Neural cell (in vitro differentiated cells): ENCODE measurements around the gene AIFM1. TPM values are rescaled to one million over a fixed set of nuclear protein-coding genes. Genes with fewer than 3 reads are reported as not detected.
A peak's percentile ranks its signal among the peaks of the same experiment; 100 is the strongest.

Source experiments
- H2AFZ ChIP-seq: fragments of 200-600, 300-800 bp; sonication (generic), shearing (Covaris generic); 2 replicates; pipeline ENCODE4 v1.6.0; 2014; ENCODE audit warnings: low read depth, mild to moderate bottlenecking, antibody characterized with exemption, low read length, moderate library complexity
- H3F3A ChIP-seq: fragments of 200-600 bp; shearing (Covaris generic); 2 replicates; pipeline ENCODE4 v1.6.1; 2016; ENCODE audit warnings: mild to moderate bottlenecking, moderate library complexity, mixed read lengths, antibody characterized with exemption, low read length; ENCODE audit not compliant: insufficient read depth, poor library complexity, severe bottlenecking
- H3K27ac ChIP-seq: fragments of 200-600, 300-800 bp; sonication (generic), shearing (Covaris generic); 2 replicates; pipeline ENCODE4 v1.5.1; 2014; ENCODE audit warnings: mild to moderate bottlenecking, low read length, moderate library complexity
- H3K27me3 ChIP-seq: fragments of 300-800, 200-600 bp; sonication (generic), shearing (Covaris generic); 2 replicates; pipeline ENCODE4 v1.6.0; 2014; ENCODE audit warnings: mild to moderate bottlenecking, low read depth, low read length, moderate library complexity; ENCODE audit not compliant: insufficient read depth
- H3K36me3 ChIP-seq: fragments of 300-800, 200-600 bp; sonication (generic), shearing (Covaris generic); 2 replicates; pipeline ENCODE4 v1.5.1; 2014; ENCODE audit warnings: mild to moderate bottlenecking, antibody characterized with exemption, low read length, moderate library complexity; ENCODE audit not compliant: insufficient read depth
- H3K4me2 ChIP-seq: fragments of 300-800, 200-600 bp; sonication (generic), shearing (Covaris generic); 2 replicates; pipeline ENCODE4 v1.6.0; 2014; ENCODE audit warnings: mild to moderate bottlenecking, low read length
- H3K4me3 ChIP-seq: fragments of 300-800, 200-600 bp; sonication (generic), shearing (Covaris generic); 2 replicates; pipeline ENCODE4 v1.5.1; 2014; ENCODE audit warnings: mild to moderate bottlenecking, low read length, moderate library complexity
- H3K79me2 ChIP-seq: fragments of 200-600 bp; shearing (Covaris generic); replicated peaks from 2 replicates; pipeline ENCODE4 v1.6.0; 2014; ENCODE audit warnings: mild to moderate bottlenecking, low read length, moderate library complexity; ENCODE audit not compliant: insufficient read depth
- H3K9ac ChIP-seq: fragments of 300-800, 200-600 bp; sonication (generic), shearing (Covaris generic); 2 replicates; pipeline ENCODE4 v1.6.1; 2016; ENCODE audit warnings: mild to moderate bottlenecking, low read length, mixed read lengths
- H3K9me2 ChIP-seq: fragments of 200-600 bp; shearing (Covaris generic); 2 replicates; pipeline ENCODE4 v1.6.1; 2016; ENCODE audit warnings: mild to moderate bottlenecking, low read length, mixed read lengths; ENCODE audit not compliant: insufficient read depth
- H3K9me3 ChIP-seq: fragments of 200-600, 300-800 bp; sonication (generic), shearing (Covaris generic); 2 replicates; pipeline ENCODE4 v1.6.1; 2016; ENCODE audit warnings: mild to moderate bottlenecking, mixed run types, low read length, moderate library complexity, mixed read lengths
- H4K20me1 ChIP-seq: fragments of 200-600 bp; shearing (Covaris generic); 2 replicates; pipeline ENCODE4 v1.6.1; 2016; ENCODE audit warnings: mild to moderate bottlenecking, mixed run types; ENCODE audit not compliant: insufficient read depth
- EP300 ChIP-seq: fragments of 450-650 bp; conservative IDR thresholded peaks from 2 replicates; pipeline ENCODE4 v1.6.1; 2014; ENCODE audit warnings: antibody characterized with exemption, mild to moderate bottlenecking, moderate library complexity; ENCODE audit not compliant: poor library complexity, severe bottlenecking
- EZH2 ChIP-seq: fragments of 200-600, 300-800 bp; shearing (Covaris generic), sonication (generic); IDR thresholded peaks from 2 replicates; pipeline ENCODE4 v1.6.1; 2014; ENCODE audit warnings: antibody characterized with exemption, low read length, borderline replicate concordance, mild to moderate bottlenecking; ENCODE audit not compliant: insufficient read depth, poor library complexity, severe bottlenecking
- RAD21 ChIP-seq: fragments of 450-650 bp; conservative IDR thresholded peaks from 2 replicates; pipeline ENCODE4 v1.6.1; 2014; ENCODE audit warnings: antibody characterized with exemption, mild to moderate bottlenecking, moderate library complexity
- TAF1 ChIP-seq: IDR thresholded peaks from 2 replicates; pipeline ENCODE4 v1.6.1; 2012; ENCODE audit warnings: low read depth
- polyA plus RNA-seq: library from polyadenylated mRNA; depleted of rRNA; stranded (reverse); fragments of >200 nt; gene quantifications from 2 replicates; pipeline ENCODE4 v1.2.3, GENCODE V29; 2014
- TF ChIP-seq, protein P1 (sequence below): IDR thresholded peaks from 2 replicates; pipeline ENCODE4 v1.6.1; 2012; ENCODE audit warnings: borderline replicate concordance
- TF ChIP-seq, protein P2 (sequence below): fragments of 450-650 bp; IDR thresholded peaks from 2 replicates; pipeline ENCODE4 v1.5.1; 2014; ENCODE audit warnings: antibody characterized with exemption, mild to moderate bottlenecking, moderate library complexity; ENCODE audit not compliant: poor library complexity, severe bottlenecking

AIFM1 gene
- polyA plus RNA-seq, 1 donor from 2014 or later: 24.3 TPM

DNA sequence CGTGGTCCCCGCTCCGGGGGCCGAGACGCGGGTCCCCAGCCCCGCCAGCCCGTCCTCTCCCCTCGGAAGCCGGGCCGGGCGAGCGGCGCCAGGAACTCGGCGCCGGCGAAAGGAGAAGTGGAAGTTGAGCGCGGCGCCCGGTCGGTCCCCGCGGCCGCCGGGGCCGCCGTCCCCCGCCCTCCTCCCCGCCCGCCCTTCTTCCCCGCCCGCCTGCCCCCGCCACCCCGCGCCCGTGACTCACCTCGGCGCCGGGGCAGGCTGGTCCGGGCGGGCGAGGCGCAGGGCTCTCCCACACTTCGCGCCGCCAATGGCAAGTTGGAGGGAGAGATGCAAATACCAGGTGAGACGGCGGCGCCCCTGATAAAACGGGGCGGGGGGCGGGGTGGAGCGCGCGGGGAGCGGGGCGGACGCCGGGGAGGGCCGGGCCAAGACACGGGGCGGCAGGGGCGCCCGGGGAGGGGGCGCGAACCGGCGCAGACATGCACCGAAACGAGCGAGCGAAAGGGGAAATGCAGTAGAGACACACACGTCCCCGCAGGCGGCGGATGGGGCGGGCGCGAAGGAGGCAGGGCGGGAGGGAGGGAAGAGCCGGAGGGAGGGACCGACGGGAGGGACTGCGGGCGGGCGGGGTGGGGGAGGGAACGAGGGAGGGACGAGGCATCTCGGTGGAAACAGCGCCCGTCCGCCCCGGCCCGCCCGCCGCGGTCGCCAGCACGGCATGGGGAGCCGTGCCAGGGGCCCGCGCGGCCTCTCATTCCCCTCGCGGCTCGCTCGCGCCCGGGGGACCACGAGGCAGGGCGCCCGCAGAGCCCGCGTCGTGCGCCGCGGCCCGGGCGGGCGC lies 55.0 kb downstream of the AIFM1 start, which contains the start of gene ELF4:
ELF4 (minus strand) TSS at position 119 of the 841 bp plus-strand sequence. CDS start 29,167 bp downstream, outside the sequence.
- TF ChIP-seq EZH2 (no peak), RAD21 (no peak)
- TF ChIP-seq, protein P1, sequence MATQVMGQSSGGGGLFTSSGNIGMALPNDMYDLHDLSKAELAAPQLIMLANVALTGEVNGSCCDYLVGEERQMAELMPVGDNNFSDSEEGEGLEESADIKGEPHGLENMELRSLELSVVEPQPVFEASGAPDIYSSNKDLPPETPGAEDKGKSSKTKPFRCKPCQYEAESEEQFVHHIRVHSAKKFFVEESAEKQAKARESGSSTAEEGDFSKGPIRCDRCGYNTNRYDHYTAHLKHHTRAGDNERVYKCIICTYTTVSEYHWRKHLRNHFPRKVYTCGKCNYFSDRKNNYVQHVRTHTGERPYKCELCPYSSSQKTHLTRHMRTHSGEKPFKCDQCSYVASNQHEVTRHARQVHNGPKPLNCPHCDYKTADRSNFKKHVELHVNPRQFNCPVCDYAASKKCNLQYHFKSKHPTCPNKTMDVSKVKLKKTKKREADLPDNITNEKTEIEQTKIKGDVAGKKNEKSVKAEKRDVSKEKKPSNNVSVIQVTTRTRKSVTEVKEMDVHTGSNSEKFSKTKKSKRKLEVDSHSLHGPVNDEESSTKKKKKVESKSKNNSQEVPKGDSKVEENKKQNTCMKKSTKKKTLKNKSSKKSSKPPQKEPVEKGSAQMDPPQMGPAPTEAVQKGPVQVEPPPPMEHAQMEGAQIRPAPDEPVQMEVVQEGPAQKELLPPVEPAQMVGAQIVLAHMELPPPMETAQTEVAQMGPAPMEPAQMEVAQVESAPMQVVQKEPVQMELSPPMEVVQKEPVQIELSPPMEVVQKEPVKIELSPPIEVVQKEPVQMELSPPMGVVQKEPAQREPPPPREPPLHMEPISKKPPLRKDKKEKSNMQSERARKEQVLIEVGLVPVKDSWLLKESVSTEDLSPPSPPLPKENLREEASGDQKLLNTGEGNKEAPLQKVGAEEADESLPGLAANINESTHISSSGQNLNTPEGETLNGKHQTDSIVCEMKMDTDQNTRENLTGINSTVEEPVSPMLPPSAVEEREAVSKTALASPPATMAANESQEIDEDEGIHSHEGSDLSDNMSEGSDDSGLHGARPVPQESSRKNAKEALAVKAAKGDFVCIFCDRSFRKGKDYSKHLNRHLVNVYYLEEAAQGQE: no peak
- TF ChIP-seq, protein P2, sequence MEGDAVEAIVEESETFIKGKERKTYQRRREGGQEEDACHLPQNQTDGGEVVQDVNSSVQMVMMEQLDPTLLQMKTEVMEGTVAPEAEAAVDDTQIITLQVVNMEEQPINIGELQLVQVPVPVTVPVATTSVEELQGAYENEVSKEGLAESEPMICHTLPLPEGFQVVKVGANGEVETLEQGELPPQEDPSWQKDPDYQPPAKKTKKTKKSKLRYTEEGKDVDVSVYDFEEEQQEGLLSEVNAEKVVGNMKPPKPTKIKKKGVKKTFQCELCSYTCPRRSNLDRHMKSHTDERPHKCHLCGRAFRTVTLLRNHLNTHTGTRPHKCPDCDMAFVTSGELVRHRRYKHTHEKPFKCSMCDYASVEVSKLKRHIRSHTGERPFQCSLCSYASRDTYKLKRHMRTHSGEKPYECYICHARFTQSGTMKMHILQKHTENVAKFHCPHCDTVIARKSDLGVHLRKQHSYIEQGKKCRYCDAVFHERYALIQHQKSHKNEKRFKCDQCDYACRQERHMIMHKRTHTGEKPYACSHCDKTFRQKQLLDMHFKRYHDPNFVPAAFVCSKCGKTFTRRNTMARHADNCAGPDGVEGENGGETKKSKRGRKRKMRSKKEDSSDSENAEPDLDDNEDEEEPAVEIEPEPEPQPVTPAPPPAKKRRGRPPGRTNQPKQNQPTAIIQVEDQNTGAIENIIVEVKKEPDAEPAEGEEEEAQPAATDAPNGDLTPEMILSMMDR: no peak
- H3K36me3 ChIP-seq: no peaks in the 10 kb centered on the region
- no peaks in the 10 kb centered on the region for H3K9me3 ChIP-seq
- H3K9ac ChIP-seq: no peak within 1 kb of the TSS
- no peaks in the 10 kb centered on the region for H3F3A ChIP-seq
- H3K79me2 ChIP-seq: no peaks in the 10 kb centered on the region
- no peak within 1 kb of the TSS for H2AFZ ChIP-seq
- no peaks in the 10 kb centered on the region for H4K20me1 ChIP-seq
- no peak within 1 kb of the TSS for H3K4me2 ChIP-seq
- H3K9me2 ChIP-seq: no peaks in the 10 kb centered on the region
- no peak within 1 kb of the TSS for H3K27ac ChIP-seq
- H3K27me3 ChIP-seq: peaks cover 33% of the 10 kb centered on the region
- peak within 1 kb of the TSS; percentile 51 for H3K4me3 ChIP-seq

- H4K20me1 ChIP-seq: no peaks in the 10 kb centered on the region
- H3K9me3 ChIP-seq: no peaks in the 10 kb centered on the region
- H3F3A ChIP-seq: no peaks in the 10 kb centered on the region
- H3K4me2 ChIP-seq: no peak overlapping the region
- peaks cover 33% of the 10 kb centered on the region for H3K27me3 ChIP-seq
- no peaks in the 10 kb centered on the region for H3K36me3 ChIP-seq
- H3K9ac ChIP-seq: no peak overlapping the region
- TF ChIP-seq EP300: no peak
- peak; percentile 26 for TF ChIP-seq EZH2
- TF ChIP-seq TAF1: no peak
- H2AFZ ChIP-seq: no peak overlapping the region
- no peaks in the 10 kb centered on the region for H3K79me2 ChIP-seq
- peak overlapping the region; percentile 51 for H3K4me3 ChIP-seq
- no peak overlapping the region for H3K27ac ChIP-seq
- no peaks in the 10 kb centered on the region for H3K9me2 ChIP-seq
These were observed 55.9 kb downstream of the AIFM1 start for GRCh38 chrX:130109429-130110378.
